GM23338 (cell line): ENCODE data around the gene EDIL3. TPM values are rescaled to one million over a fixed set of nuclear protein-coding genes. Genes with fewer than 3 reads are reported as not detected.

Experiments used
- ATAC-seq: fragments of 200-7000 bp; cut with Tn5 transposase; 3 replicates; pipeline ENCODE4 v1.9.1; 2020
- DNase-seq: peaks from one replicate; pipeline ENCODE4 v3.0.0-alpha.2; 2015; ENCODE audit warnings: low spot score
- H2AFZ ChIP-seq: fragments of 200-600 bp; sonication (generic); 2 replicates; pipeline ENCODE4 v1.8.0; 2016; ENCODE audit warnings: antibody characterized with exemption, mild to moderate bottlenecking, moderate library complexity
- H3F3A ChIP-seq: fragments of 200-600 bp; sonication (generic); replicated peaks from 2 replicates; pipeline ENCODE4 v1.8.0; 2017; ENCODE audit warnings: antibody characterized with exemption, mixed run types, low read depth
- H3K27ac ChIP-seq: fragments of 200-600 bp; sonication (generic); 2 replicates; pipeline ENCODE4 v1.6.1; 2016; ENCODE audit warnings: low read depth
- H3K27me3 ChIP-seq: fragments of 200-600 bp; sonication (generic); 2 replicates; pipeline ENCODE4 v1.8.0; 2016; ENCODE audit warnings: mild to moderate bottlenecking, mixed run types, moderate library complexity; ENCODE audit not compliant: insufficient read depth
- H3K36me3 ChIP-seq: fragments of 200-600 bp; sonication (generic); 2 replicates; pipeline ENCODE4 v1.8.0; 2016; ENCODE audit warnings: mild to moderate bottlenecking; ENCODE audit not compliant: insufficient read depth
- H3K4me1 ChIP-seq: fragments of 200-600 bp; sonication (generic); 2 replicates; pipeline ENCODE4 v1.8.0; 2016; ENCODE audit warnings: mild to moderate bottlenecking, moderate library complexity; ENCODE audit not compliant: insufficient read depth
- H3K4me2 ChIP-seq: fragments of 200-600 bp; sonication (generic); 2 replicates; pipeline ENCODE4 v1.7.1; 2017; ENCODE audit warnings: mixed run types
- H3K4me3 ChIP-seq: fragments of 200-600 bp; sonication (generic); 2 replicates; pipeline ENCODE4 v1.6.1; 2016; ENCODE audit warnings: mixed run types
- H3K79me2 ChIP-seq: fragments of 200-600 bp; sonication (generic); replicated peaks from 2 replicates; pipeline ENCODE4 v1.8.0; 2017; ENCODE audit warnings: mild to moderate bottlenecking; ENCODE audit not compliant: insufficient read depth
- H3K9me2 ChIP-seq: fragments of 200-600 bp; sonication (generic); 2 replicates; pipeline ENCODE4 v1.8.0; 2017; ENCODE audit not compliant: insufficient read depth
- H4K20me1 ChIP-seq: fragments of 200-600 bp; sonication (generic); replicated peaks from 2 replicates; pipeline ENCODE4 v1.8.0; 2017; ENCODE audit warnings: mild to moderate bottlenecking; ENCODE audit not compliant: insufficient read depth
- H3K27ac Mint-ChIP-seq: 2 replicates; pipeline ENCODE4 v1.8.0; 2020; ENCODE audit warnings: inconsistent platforms, mild to moderate bottlenecking, moderate library complexity, mixed read lengths
- H3K27me3 Mint-ChIP-seq: 3 replicates; pipeline ENCODE4 v1.8.0; 2022; ENCODE audit warnings: low read depth, mild to moderate bottlenecking, moderate library complexity, mixed read lengths, inconsistent platforms; ENCODE audit not compliant: insufficient read depth, poor library complexity
- H3K36me3 Mint-ChIP-seq: 3 replicates; pipeline ENCODE4 v1.8.0; 2021; ENCODE audit warnings: low read depth, mild to moderate bottlenecking, inconsistent platforms, moderate library complexity, mixed read lengths
- H3K4me1 Mint-ChIP-seq: 3 replicates; pipeline ENCODE4 v1.8.0; 2020; ENCODE audit warnings: mild to moderate bottlenecking, inconsistent platforms, mixed read lengths
- H3K4me3 Mint-ChIP-seq: 3 replicates; pipeline ENCODE4 v1.8.0; 2021; ENCODE audit warnings: moderate library complexity, mild to moderate bottlenecking, inconsistent platforms, mixed read lengths
- H3K9me3 Mint-ChIP-seq: 3 replicates; pipeline ENCODE4 v1.8.0; 2020; ENCODE audit warnings: moderate library complexity, mild to moderate bottlenecking, inconsistent platforms, mixed read lengths
- CTCF ChIP-seq, 2 experiments: fragments of 200-600 bp in 1 of 2; sonication (generic) in 1 of 2; conservative IDR thresholded peaks; 2 replicates each; pipeline versions ENCODE4 v1.5.1 to v1.6.1; 2016 to 2017; ENCODE audit warnings: antibody characterized with exemption in 2 of 2, low read depth in 2 of 2, mild to moderate bottlenecking in 2 of 2, moderate library complexity in 1 of 2
- STAT1 ChIP-seq: IDR thresholded peaks from one replicate; pipeline ENCODE4 v1.6.1; 2016; ENCODE audit warnings: antibody characterized with exemption; ENCODE audit not compliant: unreplicated experiment
- ZNF462 ChIP-seq: fragments of 250-450 bp; sonication (Bioruptor Pico); IDR thresholded peaks from 2 replicates; pipeline ENCODE4 v1.5.0; 2020; ENCODE audit warnings: mild to moderate bottlenecking, moderate library complexity
- polyA plus RNA-seq: library from polyadenylated mRNA; unstranded; fragments of >200 nt; fragmentation: Nextera tagmentation; extraction: Ambion mirVana; gene quantifications from 2 replicates; pipeline ENCODE4 v1.2.1, GENCODE V29; 2016
- total RNA-seq: library from RNA; depleted of rRNA; stranded (reverse); fragments of >200 nt; shearing (Covaris generic); gene quantifications from 2 replicates; pipeline ENCODE4 v1.2.3, GENCODE V29; 2014

EDIL3 gene
- total and polyA plus RNA-seq, 2 experiments from 2014 or later: 43.3 to 61.9 TPM

- H3K27ac Mint-ChIP-seq: no peak overlapping the region
- peak in 1 of 2 experiments; percentile 32; a peak in 2 of 4 replicates for TF ChIP-seq CTCF (conservative IDR thresholded peaks at IDR 0.05; ENCODE audit: low read depth in 2 of 2)
- TF ChIP-seq ZNF462 (CRISPR knock-in tag): no peak
- no peaks in the 10 kb centered on the region; the same call in 2 of the 3 replicates for H3K4me1 Mint-ChIP-seq
- H4K20me1 ChIP-seq: no peaks in the 10 kb centered on the region
- no peaks in the 10 kb centered on the region for H3K27me3 ChIP-seq
- H3K27ac ChIP-seq: no peak overlapping the region
- no peaks in the 10 kb centered on the region for H3K79me2 ChIP-seq
- no peaks in the 10 kb centered on the region for H3K36me3 ChIP-seq
- no peaks in the 10 kb centered on the region; the same call in 1 of the 3 replicates for H3K36me3 Mint-ChIP-seq
- no peaks in the 10 kb centered on the region; the same call in 2 of the 3 replicates for H3K9me3 Mint-ChIP-seq
- peaks cover 2% of the 10 kb centered on the region for H3K27me3 Mint-ChIP-seq
- no peak overlapping the region for H3K4me3 ChIP-seq
- no peak overlapping the region for H3K4me2 ChIP-seq
- no peaks in the 10 kb centered on the region for H3K4me1 ChIP-seq
- ATAC-seq: peak; percentile 29; the same call in 1 of the 3 replicates
- no peaks in the 10 kb centered on the region for H3F3A ChIP-seq
- peak; percentile 4 for DNase-seq
- H3K9me2 ChIP-seq: no peaks in the 10 kb centered on the region
- H3K4me3 Mint-ChIP-seq: no peak overlapping the region
- no peak overlapping the region for H2AFZ ChIP-seq
Measured at GRCh38 chr5:84069608-84070179, 315.0 kb downstream of the EDIL3 start.

GRCh38 chr5:84063041-84063440 lies 321.6 kb downstream of the EDIL3 start:
- H3K27me3 ChIP-seq: no peaks in the 10 kb centered on the region
- no peaks in the 10 kb centered on the region for H3K4me1 ChIP-seq
- H3K9me3 Mint-ChIP-seq: no peaks in the 10 kb centered on the region
- no peak overlapping the region for H3K4me2 ChIP-seq
- no peak overlapping the region for H3K4me3 ChIP-seq
- H3K27ac Mint-ChIP-seq: no peak overlapping the region
- H2AFZ ChIP-seq: no peak overlapping the region
- no peak for ATAC-seq
- H3K4me1 Mint-ChIP-seq: no peaks in the 10 kb centered on the region
- H3K4me3 Mint-ChIP-seq: no peak overlapping the region
- H3K27me3 Mint-ChIP-seq: no peaks in the 10 kb centered on the region
- no peaks in the 10 kb centered on the region for H3K9me2 ChIP-seq
- H4K20me1 ChIP-seq: no peaks in the 10 kb centered on the region
- TF ChIP-seq CTCF (conservative IDR thresholded peaks at IDR 0.05; ENCODE audit: low read depth in 2 of 2) (no peak), STAT1 (no peak)
- H3F3A ChIP-seq: no peaks in the 10 kb centered on the region
- H3K36me3 ChIP-seq: no peaks in the 10 kb centered on the region
- no peak for DNase-seq
- no peaks in the 10 kb centered on the region for H3K79me2 ChIP-seq
- no peak overlapping the region for H3K27ac ChIP-seq
- peaks cover 4% of the 10 kb centered on the region; the same call in 1 of the 3 replicates for H3K36me3 Mint-ChIP-seq
